LoVo (cell line): Measurements from ENCODE around the gene CCDC85B.
A peak's percentile ranks its signal among the peaks of the same experiment; 100 is the strongest.

Source experiments
- DNase-seq: peaks from one replicate; pipeline ENCODE4 v3.0.0-alpha.2; 2016; ENCODE audit warnings: low spot score

CCDC85B gene

DNA sequence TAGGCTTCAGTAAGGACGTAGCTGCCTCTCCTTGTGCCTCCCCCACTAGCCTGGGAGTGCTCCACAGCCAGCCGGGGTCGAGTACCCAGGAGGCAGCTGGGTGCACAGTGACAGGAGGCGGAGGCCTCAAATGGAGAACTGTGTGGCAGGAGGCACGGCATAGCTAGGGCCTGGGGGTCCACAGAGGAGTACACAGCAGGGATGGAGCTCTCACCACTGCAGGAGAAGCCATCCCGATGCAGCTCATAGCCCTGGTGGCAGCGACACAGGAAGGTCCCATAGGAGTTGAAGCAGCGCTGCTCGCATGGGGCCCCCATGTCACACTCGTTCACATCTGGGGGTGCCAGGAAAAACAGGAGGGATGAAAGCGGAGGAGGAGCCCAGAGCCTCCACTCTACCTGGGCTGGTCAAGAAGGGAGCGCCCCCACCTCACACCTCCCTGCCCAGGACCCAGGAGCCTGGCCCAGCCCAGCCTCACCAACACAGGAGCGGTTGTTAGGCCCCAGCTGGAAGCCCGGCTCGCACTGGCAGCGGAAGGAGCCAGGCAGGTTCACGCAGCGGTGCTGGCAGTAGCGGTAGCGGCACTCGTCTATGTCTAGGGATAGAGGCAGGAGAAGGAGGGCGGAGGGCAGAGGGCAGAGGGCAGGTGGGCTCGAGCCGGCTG lies 20.7 kb upstream of the CCDC85B start:
- DNase-seq = no peak

DNA sequence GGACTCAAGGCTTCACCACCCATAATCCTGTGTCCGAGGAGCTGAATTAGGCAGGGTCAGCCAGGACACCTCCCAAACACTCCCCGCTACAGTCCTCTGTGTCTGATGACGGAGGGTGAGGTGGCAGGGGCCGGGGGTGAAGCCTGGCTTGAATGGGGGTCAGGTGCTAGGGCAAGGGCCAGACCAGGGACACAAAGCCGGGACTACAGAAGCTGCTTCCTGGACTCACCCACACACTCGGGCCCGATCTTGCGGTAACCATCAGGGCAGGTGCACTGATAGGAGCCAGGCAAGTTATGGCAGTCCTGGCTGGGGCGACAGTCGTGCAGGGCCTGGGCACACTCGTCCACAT lies 20.2 kb upstream of the CCDC85B start:
- DNase-seq = no peak

DNA sequence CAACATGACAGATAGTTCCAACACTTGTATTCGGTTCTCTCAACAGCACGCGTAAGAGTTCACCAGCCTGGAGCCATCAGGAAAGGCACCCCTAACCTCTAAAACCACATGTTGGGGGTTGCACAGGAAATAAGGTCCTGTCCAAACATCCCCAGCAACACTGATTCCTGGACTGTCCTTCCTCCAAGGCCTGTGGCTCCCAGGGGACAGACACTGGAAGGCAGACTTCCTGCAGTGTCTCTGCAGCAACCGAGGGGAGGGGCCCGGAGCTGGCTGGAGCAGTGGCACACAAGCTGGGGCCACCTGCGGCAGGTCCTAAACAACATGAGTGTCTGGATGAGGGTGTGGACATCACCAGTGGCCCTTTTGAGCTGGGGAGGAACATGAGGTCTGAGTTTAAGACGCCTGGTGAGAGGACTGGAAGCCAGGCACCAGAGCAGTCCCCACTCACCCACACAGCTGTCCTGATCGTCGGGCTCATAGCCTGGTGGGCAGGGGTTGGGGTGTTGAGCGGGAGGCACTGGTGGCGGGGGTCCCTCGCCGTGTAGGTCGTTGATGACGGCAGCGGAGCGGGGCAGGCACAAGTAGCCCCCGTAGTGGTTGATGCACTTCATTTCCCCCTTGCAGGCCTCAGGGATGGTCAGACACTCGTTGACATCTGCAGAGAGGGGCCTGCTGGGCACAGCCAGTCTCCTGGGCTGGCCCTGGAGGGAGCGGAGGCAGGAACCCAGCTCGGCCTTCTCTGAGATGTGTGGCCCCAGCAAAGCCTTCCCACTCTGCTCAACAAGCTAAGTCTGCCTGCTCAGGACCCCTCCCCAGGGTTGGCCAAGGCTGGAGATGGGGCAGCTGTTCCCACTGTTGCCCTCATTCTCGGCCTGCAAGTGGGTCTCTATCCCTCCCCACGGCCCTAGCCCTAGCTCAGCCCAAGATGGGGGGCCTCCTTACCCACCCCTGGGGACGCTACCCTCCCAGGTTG lies 19.5 kb upstream of the CCDC85B start:
- no peak for DNase-seq

DNA sequence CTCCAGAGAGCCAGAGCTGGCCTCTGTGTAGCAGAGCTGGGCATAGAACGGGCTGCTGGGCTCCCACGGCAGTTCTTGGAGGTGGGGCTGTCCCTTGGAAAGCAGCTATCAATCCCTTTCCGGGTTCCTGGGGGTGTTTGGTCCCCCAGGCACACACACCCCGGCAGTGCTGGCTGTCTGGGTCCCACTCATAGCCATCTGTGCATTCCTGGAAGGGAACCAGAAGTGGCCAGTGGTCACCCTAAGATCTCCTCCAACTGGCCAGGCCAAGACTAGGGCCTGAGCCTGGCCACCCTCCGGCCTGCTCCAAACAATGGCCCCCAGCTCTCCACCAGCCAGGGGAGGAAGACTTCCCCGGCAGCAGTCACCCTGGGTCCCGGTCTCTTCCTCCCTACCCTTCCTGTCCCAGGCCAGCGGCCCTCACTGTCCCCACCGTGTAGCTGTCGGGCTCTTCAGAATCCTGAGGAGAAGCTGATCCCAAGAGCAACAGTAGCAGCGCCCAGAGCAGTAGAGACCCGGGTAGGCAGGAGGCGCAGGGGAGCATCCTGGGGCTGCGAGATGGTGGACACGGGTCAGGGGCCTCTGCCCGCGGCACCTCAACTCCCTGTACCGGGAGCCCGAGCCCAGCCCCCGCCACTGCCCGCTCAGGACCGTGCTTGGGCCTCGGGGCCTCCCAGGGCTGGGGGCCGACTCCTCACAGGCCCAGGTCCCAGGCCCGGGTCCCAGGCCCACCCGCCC lies 18.5 kb upstream of the CCDC85B start:
- DNase-seq = no peak

DNA sequence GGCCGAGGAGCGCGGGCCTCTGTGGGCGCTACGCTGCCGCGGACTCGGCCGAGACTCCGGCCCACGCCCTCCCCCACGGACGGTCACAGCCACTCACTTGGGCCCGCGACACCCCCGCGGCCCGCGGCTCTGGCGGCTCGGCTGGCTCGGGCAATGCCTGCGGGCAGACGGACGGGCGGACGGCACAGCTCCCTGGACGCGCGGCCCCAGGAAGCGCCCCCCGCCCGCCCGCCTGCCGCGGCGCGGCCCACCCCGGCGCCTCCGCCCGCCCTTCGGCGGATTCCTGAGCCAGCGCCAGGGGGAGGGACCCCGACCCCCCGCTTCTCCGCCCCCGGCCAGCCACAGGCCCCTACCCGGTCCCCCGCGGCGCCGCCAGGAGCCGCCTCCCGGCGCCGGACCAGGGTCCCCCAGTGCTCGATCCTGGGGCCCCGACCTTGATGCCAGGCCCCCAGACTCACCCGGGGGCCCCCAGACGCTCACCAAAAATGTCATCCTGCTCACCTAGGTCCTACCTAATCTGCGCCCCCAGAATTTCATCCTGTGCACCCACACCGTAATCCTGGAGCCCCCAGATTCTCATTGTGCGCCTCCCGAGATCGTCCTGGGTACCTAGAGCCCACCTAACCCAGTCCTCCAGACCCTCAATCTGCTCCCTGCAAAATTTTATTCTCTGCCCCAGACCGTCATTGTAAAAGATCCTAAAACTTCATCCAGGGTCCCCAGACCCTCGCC lies 17.7 kb upstream of the CCDC85B start, which contains the start of gene EFEMP2:
TSS of gene EFEMP2 (minus strand) at position 215 of the 732 bp plus-strand sequence. CDS start 446 bp downstream, outside the sequence.
- DNase-seq = no peak

DNA sequence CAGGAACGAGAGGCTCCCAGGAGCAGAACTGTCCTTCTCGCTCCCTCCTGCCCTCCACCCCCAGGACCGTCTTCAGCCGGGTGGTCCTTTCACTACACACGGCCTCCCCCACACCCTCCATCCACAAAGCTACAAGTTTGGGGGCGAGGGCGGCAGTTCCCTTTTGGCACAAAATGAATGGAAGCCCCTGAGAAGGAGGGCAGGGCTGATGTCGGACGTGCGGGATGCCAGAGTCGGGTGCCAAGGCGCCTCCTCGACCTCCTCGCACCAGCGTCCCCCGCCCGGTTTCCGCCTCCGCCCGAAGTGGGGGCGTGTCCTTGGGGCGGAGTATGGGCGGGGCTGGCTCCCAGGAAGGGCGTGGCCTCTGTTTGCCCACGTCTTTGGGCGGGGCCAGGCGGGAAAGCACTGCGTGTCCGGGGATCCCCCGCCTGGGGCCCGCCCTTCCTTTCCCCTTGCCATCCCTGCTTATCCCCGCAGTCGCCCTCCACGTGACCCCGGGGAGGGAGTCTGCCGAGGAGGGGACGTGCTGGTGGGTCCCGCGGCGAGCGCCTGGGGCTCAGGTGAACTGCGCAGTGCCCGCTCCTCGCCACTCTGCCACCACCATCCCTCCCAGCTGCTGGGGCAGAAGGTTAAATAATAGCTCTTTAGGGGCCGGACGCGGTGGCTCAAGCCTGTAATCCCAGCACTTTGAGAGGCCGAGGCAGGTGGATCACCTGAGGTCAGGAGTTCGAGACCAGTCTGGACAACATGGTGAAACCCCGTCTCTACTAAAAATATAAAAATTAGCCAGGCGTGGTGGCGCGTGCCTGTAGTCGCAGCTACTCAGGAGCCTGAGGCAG lies 16.9 kb upstream of the CCDC85B start:
- DNase-seq = peak; percentile 94

DNA sequence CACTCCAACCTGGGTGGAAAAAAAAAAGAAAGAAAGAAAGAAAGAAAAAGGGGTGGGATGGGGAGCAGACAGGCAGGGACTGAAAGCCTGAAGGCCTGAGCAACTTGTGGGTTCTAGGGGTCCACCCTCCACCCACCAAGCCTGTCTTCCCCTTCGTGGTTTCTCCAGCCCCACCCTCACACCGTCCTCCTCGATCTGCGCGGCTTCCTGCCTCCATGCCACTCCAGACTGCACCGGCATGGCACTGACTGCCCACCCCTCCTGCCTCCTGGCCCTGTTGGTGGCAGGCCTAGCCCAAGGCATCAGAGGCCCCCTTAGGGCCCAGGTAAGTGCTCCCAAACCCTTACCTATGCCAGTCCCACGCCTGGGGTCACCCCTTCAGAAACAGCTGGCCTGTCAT lies 10.9 kb upstream of the CCDC85B start, which contains the start of gene CTSW:
TSS of gene CTSW (plus strand) at position 221 of the 400 bp plus-strand sequence. CDS start at position 239, 18 bp downstream.
- DNase-seq = no peak

DNA sequence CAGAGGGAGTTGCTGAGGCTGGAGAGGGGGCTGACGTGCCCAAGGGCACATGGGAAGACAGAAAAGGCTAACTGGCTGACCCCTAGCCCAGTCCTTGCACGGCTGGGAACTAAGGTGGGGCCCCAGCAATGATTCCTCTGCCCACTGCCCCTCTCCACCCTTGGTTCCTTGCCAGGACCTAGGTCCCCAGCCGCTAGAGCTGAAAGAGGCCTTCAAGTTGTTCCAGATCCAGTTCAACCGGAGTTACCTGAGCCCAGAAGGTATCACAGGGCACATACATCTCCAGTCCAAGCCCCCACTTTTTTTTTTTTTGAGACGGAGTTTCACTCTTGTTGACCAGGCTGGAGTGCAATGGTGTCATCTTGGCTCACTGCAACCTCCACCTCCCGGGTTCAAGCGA lies 10.4 kb upstream of the CCDC85B start:
- no peak for DNase-seq

DNA sequence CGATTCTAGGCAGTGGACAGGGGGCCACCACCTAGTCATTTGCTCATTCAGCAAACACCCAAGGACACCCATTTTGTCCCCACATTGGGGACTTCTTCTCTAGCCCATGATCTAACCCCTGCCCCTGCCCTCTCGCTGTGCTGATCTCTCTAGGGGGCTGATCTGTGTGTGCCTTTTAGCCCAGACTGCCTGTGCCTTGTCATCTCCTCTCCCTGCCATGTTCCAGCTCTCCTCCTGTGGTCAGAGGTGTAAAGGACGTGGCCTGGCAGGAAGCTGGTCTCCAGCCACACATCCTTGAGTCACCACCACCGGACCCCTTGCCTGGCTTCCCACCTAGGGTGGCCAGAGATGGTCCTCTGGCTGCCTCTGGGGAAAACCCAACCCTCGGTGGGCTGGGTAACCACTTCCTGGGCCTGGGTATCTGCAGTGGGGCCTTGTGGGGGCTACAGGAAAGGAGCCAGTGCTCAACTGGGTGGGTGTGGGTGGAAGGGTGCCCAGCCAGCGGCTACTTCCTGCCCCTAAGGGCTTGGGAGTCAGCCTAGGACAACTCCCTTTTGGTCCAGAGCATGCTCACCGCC lies 9.5 kb upstream of the CCDC85B start:
- DNase-seq = no peak

DNA sequence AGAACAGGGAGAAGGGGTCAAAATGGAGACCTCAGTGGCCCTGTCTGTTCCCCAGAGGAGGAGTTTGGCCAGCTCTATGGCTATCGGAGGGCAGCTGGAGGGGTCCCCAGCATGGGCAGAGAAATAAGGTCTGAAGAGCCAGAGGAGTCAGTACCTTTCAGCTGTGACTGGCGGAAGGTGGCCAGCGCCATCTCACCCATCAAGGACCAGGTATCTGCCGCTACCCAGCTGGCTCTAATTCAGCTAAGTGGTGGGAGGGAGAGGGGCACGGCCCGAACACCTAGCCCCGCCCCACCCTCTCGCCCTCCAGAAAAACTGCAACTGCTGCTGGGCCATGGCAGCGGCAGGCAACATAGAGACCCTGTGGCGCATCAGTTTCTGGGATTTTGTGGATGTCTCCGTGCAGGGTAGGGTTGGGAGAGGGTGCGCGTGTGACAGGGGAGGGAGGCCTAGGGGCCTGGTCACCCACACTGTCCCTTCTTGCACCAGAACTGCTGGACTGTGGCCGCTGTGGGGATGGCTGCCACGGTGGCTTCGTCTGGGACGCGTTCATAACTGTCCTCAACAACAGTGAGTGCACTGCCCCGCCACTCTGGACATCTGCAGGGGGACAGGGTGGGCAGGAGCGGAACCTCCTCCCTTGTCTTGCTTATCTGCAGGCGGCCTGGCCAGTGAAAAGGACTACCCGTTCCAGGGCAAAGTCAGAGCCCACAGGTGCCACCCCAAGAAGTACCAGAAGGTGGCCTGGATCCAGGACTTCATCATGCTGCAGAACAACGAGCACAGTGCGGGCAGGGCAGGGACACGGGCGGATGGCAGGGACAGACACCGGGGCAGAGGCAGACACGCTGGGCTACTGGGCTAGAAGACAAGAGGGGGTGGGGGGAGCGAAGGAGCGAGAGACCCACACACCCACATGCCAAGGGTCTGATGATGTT lies 8.1 kb upstream of the CCDC85B start:
- no peak for DNase-seq

DNA sequence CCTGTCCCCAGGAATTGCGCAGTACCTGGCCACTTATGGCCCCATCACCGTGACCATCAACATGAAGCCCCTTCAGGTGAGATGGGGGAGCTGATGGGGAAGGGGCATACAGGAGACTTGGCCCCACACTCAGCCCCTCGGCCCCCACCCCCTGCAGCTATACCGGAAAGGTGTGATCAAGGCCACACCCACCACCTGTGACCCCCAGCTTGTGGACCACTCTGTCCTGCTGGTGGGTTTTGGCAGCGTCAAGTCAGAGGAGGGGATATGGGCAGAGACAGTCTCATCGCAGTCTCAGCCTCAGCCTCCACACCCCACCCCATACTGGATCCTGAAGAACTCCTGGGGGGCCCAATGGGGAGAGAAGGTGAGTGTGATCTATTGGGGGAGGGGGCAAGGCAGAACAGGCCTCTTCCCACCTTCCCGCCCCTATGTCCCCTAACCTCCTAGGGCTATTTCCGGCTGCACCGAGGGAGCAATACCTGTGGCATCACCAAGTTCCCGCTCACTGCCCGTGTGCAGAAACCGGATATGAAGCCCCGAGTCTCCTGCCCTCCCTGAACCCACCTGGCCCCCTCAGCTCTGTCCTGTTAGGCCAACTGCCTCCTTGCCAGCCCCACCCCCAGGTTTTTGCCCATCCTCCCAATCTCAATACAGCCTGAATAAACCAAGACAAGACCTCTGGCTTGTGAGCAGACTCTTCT lies 7.3 kb upstream of the CCDC85B start:
- no peak for DNase-seq

DNA sequence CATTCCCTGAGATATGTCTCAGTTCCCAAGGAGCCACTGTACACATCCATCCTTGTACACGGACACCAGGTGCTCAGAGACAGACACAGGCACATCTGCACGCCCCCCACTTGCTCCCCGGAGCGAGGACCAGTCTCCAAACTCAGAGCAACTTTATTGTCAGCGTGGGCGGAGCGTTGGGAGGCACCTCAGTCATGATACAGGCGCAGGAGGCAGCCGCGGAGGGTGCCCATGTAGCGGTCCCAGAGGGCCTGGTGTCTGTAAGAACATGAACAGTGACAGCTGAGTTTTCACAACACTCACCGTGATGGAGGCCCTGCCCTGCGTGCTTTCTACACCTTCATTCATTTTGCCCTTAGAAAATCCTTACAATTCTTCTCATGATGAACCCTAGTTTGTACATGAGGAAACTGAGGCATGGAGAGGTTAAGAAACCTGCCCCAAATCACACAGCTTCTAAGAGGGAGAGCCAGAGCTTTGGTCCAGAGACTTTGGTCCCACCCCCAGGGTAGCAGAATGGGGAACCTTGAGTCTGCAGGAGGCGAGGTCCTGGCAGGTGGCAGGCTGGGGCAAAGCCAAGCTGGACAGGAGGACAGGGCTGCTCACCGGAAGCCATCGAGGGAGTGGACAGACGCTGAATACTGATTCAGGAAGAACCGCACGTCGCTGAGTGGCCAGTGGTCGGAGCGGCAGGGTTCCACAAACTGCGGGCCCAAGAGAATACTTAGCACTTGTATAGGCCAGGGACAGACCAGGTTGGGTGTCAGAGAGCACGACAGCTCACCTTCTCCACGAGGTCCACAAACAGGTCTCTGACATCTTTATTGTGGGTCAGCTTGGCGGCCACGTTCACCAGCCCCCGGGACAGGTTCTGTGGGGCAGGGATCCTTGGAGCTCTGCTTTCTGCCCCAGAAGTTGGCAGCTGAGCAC lies 6.4 kb upstream of the CCDC85B start:
- DNase-seq = no peak

DNA sequence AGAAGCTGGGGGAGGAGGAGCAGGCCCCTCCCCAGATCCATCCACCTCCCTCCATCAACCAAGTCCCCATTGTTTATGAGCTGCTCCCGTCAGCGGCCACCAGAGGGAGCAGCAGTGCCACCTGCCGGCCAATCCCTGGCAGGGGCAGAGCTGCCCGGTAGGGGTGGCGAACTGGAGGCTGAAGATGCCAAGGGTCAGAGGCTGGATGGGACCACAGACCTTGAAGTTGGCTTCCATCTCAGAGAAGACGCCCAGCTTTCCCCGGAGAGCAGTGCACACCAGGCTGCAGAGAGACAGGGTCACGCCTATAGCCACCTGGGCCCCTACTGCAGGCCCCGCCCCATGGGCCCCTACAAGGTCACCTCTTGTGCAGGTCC lies 5.8 kb upstream of the CCDC85B start:
- DNase-seq = peak; percentile 74

DNA sequence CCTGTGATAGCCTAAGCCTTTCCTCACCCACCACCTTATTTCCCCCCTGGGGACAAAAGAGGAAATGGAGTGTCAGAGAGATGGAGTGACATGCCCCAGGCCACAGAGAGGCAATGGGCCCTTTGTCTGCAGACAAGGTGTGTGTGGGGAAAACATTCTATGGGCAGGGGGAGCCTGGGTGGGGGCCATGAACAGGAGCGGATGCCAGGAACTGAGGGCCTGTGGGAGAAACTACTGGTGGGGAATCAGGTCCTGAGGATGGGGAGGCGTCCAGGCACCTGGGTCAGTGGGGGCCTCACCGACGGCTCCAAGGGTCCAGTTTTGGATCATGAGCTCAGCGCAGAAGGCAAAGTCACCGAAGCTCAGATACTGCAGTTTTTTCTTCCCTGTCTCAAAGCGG lies 5.2 kb upstream of the CCDC85B start:
- no peak for DNase-seq

DNA sequence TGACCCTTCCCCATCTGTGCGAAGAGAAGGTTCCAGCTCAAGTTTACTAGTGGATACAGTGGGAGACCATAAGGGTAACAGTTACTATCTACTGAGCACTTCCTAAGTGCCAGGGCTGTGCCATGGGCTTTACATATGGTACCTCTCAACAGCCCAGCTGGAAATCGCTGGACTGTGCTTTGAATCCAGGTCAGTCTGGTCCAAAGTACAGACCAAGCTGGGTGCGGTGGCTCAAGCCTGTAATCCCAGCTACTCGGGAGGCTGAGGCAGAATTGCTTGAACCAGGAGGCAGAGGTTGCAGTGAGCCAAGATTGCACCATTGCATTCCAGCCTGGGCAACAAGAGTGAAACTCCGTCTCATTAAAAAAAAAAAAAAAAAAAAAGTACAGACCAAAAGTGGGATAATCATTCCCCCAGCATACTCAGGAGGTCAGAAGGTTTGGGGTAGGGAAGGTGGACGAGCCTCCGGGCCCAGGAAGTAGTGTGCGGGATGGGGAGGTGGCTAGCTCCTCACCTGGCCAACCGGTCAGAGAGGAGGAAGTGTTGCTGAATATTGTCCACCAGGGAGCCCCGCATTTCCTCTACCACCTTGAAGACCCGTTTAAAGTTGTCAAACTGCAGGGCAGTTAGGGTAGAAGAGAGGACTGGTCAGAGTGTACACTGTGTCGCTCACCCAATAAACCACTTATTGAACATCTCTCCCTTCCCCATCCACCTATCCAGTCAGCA lies 4.5 kb upstream of the CCDC85B start:
- DNase-seq = no peak

DNA sequence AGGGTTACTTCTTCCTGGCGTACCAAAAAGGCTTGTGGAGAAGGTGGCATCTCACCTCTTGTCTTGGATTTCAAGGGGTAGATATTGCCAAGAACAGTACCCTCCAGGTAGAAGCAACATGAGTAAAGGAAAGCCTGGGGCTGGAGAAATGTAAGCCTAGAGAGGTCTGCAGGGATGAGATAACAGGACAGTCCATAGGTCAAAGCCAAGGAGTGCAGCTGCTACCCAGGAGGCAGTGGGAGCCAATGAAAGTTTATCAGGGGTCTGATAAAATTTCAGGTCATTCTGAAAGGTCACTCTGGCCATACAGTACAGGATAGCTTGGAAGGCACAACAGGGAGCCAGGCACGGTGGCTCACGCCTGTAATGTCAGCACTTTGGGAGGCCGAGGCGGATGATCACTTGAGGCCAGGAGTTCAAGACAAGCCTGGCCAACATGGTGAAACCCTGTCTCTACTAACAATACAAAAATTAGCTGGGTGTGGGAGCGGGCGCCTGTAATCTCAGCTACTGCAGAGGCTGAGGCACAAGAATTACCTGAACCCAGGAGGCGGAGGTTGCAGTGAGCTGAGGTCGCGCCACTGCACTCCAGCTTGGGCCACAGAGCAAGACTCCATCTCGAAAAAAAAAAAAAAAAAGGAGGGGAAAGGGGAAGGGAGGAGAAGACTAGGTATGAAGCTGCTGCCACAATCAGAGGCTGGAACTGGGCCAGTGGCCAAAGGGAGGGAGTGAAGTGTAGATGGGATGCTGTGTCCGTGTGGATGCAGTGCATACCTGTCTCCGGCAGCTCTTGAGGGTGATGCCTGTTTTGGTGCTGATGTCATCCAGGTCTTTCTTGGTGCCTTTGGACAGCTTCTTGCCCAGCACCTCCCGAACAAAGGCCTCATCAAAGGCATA lies 3.4 kb upstream of the CCDC85B start:
- no peak for DNase-seq
